GM21390 (cell line): Measurements from ENCODE around the gene FLCN.
"Not testable (repeated sequence)": the region's sequence is repeated elsewhere in the genome, so short reads cannot be mapped to it uniquely, and the experiment has no call there.

Source experiments
- ATAC-seq: cut with Tn5 transposase; IDR thresholded peaks from one replicate; pipeline ENCODE4 v1.9.1; 2021; ENCODE audit not compliant: unreplicated experiment

FLCN gene

GRCh38 chr17:17188586-17188985, 48.4 kb downstream of the FLCN start:
- no peak for ATAC-seq

- no peak for ATAC-seq
These were observed 50.1 kb downstream of the FLCN start for GRCh38 chr17:17186551-17187505.

- no peak for ATAC-seq
These were observed 50.9 kb downstream of the FLCN start for GRCh38 chr17:17186051-17186450.

GRCh38 chr17:17184985-17185757, 51.8 kb downstream of the FLCN start:
- not testable (repeated sequence) for ATAC-seq

GRCh38 chr17:17183744-17184143, 53.2 kb downstream of the FLCN start:
- ATAC-seq, result no peak

GRCh38 chr17:17182598-17183136, 54.3 kb downstream of the FLCN start:
- no peak for ATAC-seq

GRCh38 chr17:17181666-17182597, 55.0 kb downstream of the FLCN start:
- no peak for ATAC-seq

- ATAC-seq, result no peak
These were observed 56.0 kb downstream of the FLCN start for GRCh38 chr17:17180741-17181525.

- ATAC-seq, result no peak
These were observed 56.8 kb downstream of the FLCN start for GRCh38 chr17:17180141-17180603.

- ATAC-seq, result no peak
These were observed 57.6 kb downstream of the FLCN start for GRCh38 chr17:17179371-17179827.

- no peak for ATAC-seq
These were observed 59.8 kb downstream of the FLCN start for GRCh38 chr17:17177176-17177575.

GRCh38 chr17:17176341-17176740, 60.6 kb downstream of the FLCN start:
- ATAC-seq, result no peak

GRCh38 chr17:17175917-17176316, 61.1 kb downstream of the FLCN start:
- no peak for ATAC-seq

GRCh38 chr17:17175340-17175739, 61.6 kb downstream of the FLCN start:
- no peak for ATAC-seq

GRCh38 chr17:17173921-17174320, 63.0 kb downstream of the FLCN start:
- ATAC-seq, result no peak

GRCh38 chr17:17172990-17173389, 64.0 kb downstream of the FLCN start:
- no peak for ATAC-seq

- ATAC-seq, result no peak
These were observed 64.7 kb downstream of the FLCN start for GRCh38 chr17:17172001-17172939.

- no peak for ATAC-seq
These were observed 65.8 kb downstream of the FLCN start for GRCh38 chr17:17171186-17171585.
